SK-N-SH (cell line): ENCODE results near the gene PIEZO2.

Experiments used
- CTCF ChIP-seq: fragments of 200-600 bp; sonication (generic); IDR thresholded peaks from 2 replicates; pipeline ENCODE4 v1.6.1; 2017; ENCODE audit warnings: antibody characterized with exemption, mild to moderate bottlenecking, moderate library complexity
- EP300 ChIP-seq, 2 experiments: IDR thresholded peaks; 2 replicates each; pipeline versions ENCODE4 v1.4.0 to v1.6.1; 2012; ENCODE audit warnings: borderline replicate concordance in 1 of 2, low read depth in 1 of 2, low read length in 1 of 2
- NFIC ChIP-seq: IDR thresholded peaks from 2 replicates; pipeline ENCODE4 v1.4.0; 2012; ENCODE audit warnings: borderline replicate concordance
- PBX3 ChIP-seq: IDR thresholded peaks from 2 replicates; pipeline ENCODE4; 2012
- ZBTB33 ChIP-seq: IDR thresholded peaks from 2 replicates; pipeline ENCODE4 v1.4.0; 2012; ENCODE audit warnings: low read depth, borderline replicate concordance

- TF ChIP-seq EP300 (IDR thresholded peaks at IDR 0.05; ENCODE audit: borderline replicate concordance in 1 of 2, low read depth in 1 of 2, low read length in 1 of 2) (no peak), CTCF (no peak), PBX3 (no peak), ZBTB33 (no peak), NFIC (no peak)
Measured at GRCh38 chr18:11034884-11035283, 114.5 kb downstream of the PIEZO2 start.
